ENCODE results near the gene PDE4D. TPM values are rescaled to one million over a fixed set of nuclear protein-coding genes. Genes with fewer than 3 reads are reported as not detected.

Gene PDE4D
- total and polyA plus RNA-seq, 12 donors = 1.2 to 18.9 (median 2.1) TPM

DNA sequence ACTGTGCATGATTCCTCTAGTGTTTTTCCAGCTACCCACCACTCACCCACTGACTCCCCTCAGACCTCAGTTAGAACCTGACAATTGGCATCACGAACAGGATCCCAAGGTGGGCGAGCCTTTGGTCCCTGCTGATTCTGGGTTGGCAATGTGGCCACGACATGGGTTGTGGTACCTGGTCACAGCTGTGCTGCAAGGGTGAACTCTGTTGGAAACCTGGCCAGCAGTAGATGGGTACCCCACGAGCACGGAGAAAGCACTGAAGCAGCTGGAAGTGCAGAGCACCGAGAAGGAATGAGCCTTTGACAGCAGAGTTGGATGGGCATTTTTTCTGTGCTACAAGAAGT is 180.1 kb downstream of the PDE4D start:
- 81 to 88% (median 86%) methylated on average over 4 to 6 of the region's 6 CpGs for WGBS, 4 donors
- Histone ChIP-seq H3K4me3 (no peak overlapping the region), H3K27ac (no peak overlapping the region), H3K4me1 (replicated peaks in 1 of 2) (no peaks in the 10 kb centered on the region), H3K36me3 (replicated peaks in 1 of 2) (no peaks in the 10 kb centered on the region), H3K27me3 (no peaks in the 10 kb centered on the region), H3K9me3 (replicated peaks in 1 of 3) (no peaks in the 10 kb centered on the region)
- DNase-seq = no peak
- intact Hi-C loops (cut with DNase I) = no loop called here
- TF ChIP-seq, protein P1, sequence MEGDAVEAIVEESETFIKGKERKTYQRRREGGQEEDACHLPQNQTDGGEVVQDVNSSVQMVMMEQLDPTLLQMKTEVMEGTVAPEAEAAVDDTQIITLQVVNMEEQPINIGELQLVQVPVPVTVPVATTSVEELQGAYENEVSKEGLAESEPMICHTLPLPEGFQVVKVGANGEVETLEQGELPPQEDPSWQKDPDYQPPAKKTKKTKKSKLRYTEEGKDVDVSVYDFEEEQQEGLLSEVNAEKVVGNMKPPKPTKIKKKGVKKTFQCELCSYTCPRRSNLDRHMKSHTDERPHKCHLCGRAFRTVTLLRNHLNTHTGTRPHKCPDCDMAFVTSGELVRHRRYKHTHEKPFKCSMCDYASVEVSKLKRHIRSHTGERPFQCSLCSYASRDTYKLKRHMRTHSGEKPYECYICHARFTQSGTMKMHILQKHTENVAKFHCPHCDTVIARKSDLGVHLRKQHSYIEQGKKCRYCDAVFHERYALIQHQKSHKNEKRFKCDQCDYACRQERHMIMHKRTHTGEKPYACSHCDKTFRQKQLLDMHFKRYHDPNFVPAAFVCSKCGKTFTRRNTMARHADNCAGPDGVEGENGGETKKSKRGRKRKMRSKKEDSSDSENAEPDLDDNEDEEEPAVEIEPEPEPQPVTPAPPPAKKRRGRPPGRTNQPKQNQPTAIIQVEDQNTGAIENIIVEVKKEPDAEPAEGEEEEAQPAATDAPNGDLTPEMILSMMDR (IDR thresholded peaks at IDR 0.05) = no peak
- TF ChIP-seq POLR2A (IDR thresholded peaks at IDR 0.05) = no peak

- 90 to 95% (median 93%) methylated on average over 6 of the region's 6 CpGs for WGBS, 4 donors
These were observed 180.6 kb downstream of the PDE4D start for GRCh38 chr5:59712836-59713497.

DNA sequence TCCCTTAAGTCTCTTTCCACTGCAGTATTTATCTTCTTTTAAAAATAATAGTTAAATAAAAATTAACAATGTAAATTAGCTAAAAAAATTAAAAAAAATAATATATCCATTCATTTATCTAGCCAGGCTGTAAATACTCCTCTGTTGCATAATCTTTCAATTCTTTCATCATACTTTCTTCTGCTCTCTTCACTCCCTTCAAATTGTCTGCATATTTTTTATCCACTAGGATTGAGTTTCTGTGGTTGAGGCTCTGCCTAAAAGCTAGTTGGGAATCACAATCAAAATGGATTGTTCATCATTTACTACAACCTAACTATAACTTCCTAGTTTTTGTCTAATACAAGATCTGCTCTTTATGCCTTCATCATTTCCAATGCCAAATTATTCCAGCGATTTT is 182.2 kb downstream of the PDE4D start:
- H3K27me3 ChIP-seq = no peaks in the 10 kb centered on the region
- H3K36me3 ChIP-seq (replicated peaks in 1 of 2) = no peaks in the 10 kb centered on the region
- H3K27ac ChIP-seq = no peak overlapping the region
- intact Hi-C loops (cut with DNase I) = no loop called here
- H3K4me1 ChIP-seq (replicated peaks in 1 of 2) = no peaks in the 10 kb centered on the region
- DNase-seq = no peak
- no peaks in the 10 kb centered on the region for H3K9me3 ChIP-seq (replicated peaks in 1 of 3)
- H3K4me3 ChIP-seq = no peak overlapping the region
- WGBS, 4 donors = 45 to 64% (median 59%) methylated on average over 1 of the region's 1 CpG
- no peak for TF ChIP-seq POLR2A (IDR thresholded peaks at IDR 0.05)
- TF ChIP-seq, protein P1 (IDR thresholded peaks at IDR 0.05) = no peak

More at GRCh38 chr5:59712836-59713497, 180.6 kb downstream of the PDE4D start:
- no peaks in the 10 kb centered on the region for H3K4me1 ChIP-seq (replicated peaks in 1 of 2)
- no peaks in the 10 kb centered on the region for H3K9me3 ChIP-seq (replicated peaks in 1 of 3)
- H3K27me3 ChIP-seq = no peaks in the 10 kb centered on the region
- TF ChIP-seq, protein P1 (IDR thresholded peaks at IDR 0.05) = no peak
- TF ChIP-seq POLR2A (IDR thresholded peaks at IDR 0.05) = no peak
- no peaks in the 10 kb centered on the region for H3K36me3 ChIP-seq (replicated peaks in 1 of 2)
- H3K4me3 ChIP-seq = no peak overlapping the region
- no peak overlapping the region for H3K27ac ChIP-seq
- DNase-seq = no peak
- intact Hi-C loops (cut with DNase I) = no loop called here

DNA sequence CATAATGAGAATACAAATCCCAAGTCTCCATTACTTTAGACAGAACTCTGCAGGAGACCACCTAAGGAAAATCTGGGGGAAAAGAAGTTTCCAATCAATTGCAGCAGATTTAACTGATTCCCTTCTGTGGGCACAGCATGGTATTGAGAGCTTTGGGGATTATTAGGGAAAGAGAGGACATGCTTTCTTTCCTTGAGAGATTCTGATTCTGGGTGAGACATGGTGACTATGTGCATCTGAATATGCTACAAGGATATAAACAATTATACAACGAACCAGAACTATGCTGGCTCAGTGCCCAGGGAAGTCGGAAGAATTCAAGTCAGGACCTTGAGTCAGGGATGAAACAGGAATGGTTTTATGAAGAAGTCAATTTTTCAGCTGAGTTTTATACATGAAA is 183.7 kb downstream of the PDE4D start:
- H3K27me3 ChIP-seq = no peaks in the 10 kb centered on the region
- no peaks in the 10 kb centered on the region for H3K36me3 ChIP-seq (replicated peaks in 1 of 2)
- no peaks in the 10 kb centered on the region for H3K4me1 ChIP-seq (replicated peaks in 1 of 2)
- TF ChIP-seq, protein P1 (IDR thresholded peaks at IDR 0.05) = no peak
- no peak for TF ChIP-seq POLR2A (IDR thresholded peaks at IDR 0.05)
- no peak overlapping the region for H3K27ac ChIP-seq
- H3K9me3 ChIP-seq (replicated peaks in 1 of 3) = no peaks in the 10 kb centered on the region
- no peak overlapping the region for H3K4me3 ChIP-seq
- intact Hi-C loops (cut with DNase I) = no loop called here
- peak in 3 of 7 donors; percentile 16 to 35 (median 18) for DNase-seq
- 3 to 18% (median 15%) methylated on average over 2 of the region's 2 CpGs for WGBS, 4 donors
